ENCODE results near the gene STAC3.

GRCh38 chr12:57226588-57227314 lies 24.2 kb downstream of the STAC3 start:
- no peak for TF ChIP-seq EZH2 (IDR thresholded peaks at IDR 0.05)
- TF ChIP-seq POLR2AphosphoS5 (IDR thresholded peaks at IDR 0.05; ENCODE audit: borderline replicate concordance, low read depth, low read length), result no peak

Measured in SK-N-MC (cell line).